Activated CD4-positive, alpha-beta memory T cell treated with anti-CD3 and anti-CD28 coated beads, Interleukin-2, amount 10 ng/mL, durations not matched to agents 7 days and 5 days (primary cell): Measurements from ENCODE around the gene STRADB. TPM values are rescaled to one million over a fixed set of nuclear protein-coding genes. Genes with fewer than 3 reads are reported as not detected.

Experiments used
- CTCF ChIA-PET: fragments of 350-600 bp; sonication (Branson Sonifier 250); formaldehyde crosslinking; loops from one replicate; lab custom pipeline; 2021; ENCODE audit warnings: antibody characterized with exemption, inconsistent platforms; lab: Charles Lee
- POLR2A ChIA-PET: fragments of 350-600 bp; sonication (Branson Sonifier 250); formaldehyde crosslinking; loops from one replicate; lab custom pipeline; 2021; ENCODE audit warnings: antibody characterized with exemption; lab: Charles Lee
- DNase-seq: peaks from one replicate; pipeline ENCODE4 v3.0.0-alpha.2; 2020
- H3K27ac Mint-ChIP-seq: one replicate; pipeline ENCODE4 v1.8.0; 2021; ENCODE audit warnings: mild to moderate bottlenecking, mixed read lengths
- H3K27me3 Mint-ChIP-seq: one replicate; pipeline ENCODE4 v1.8.0; 2021; ENCODE audit warnings: mixed read lengths
- H3K36me3 Mint-ChIP-seq: one replicate; pipeline ENCODE4 v1.8.0; 2021; ENCODE audit warnings: low read depth, mixed read lengths
- H3K4me1 Mint-ChIP-seq: one replicate; pipeline ENCODE4 v1.8.0; 2021; ENCODE audit warnings: mixed read lengths
- H3K4me3 Mint-ChIP-seq: one replicate; pipeline ENCODE4 v1.8.0; 2021; ENCODE audit warnings: mild to moderate bottlenecking, mixed read lengths
- H3K9me3 Mint-ChIP-seq: one replicate; pipeline ENCODE4 v1.8.0; 2021; ENCODE audit warnings: mixed read lengths
- total RNA-seq, 2 experiments: library from RNA; stranded (reverse); gene quantifications; one replicate each; pipeline ENCODE4 v1.2.3, GENCODE V29; 2021

STRADB gene
- total RNA-seq, 2 experiments from 2014 or later = 18.9 to 19.2 TPM

GRCh38 chr2:201523506-201523905 lies 72.0 kb downstream of the STRADB start:
- H3K4me1 Mint-ChIP-seq = peaks cover 5% of the 10 kb centered on the region
- H3K9me3 Mint-ChIP-seq = peaks cover 27% of the 10 kb centered on the region
- no peak overlapping the region for H3K4me3 Mint-ChIP-seq
- POLR2A ChIA-PET = no interaction called here
- H3K27me3 Mint-ChIP-seq = peaks cover 3% of the 10 kb centered on the region
- no peak overlapping the region for H3K27ac Mint-ChIP-seq
- CTCF ChIA-PET = no interaction called here
- H3K36me3 Mint-ChIP-seq = peaks cover 19% of the 10 kb centered on the region
- DNase-seq = no peak

Other genes starting within 250 kb of the STRADB start
- gene CASP8, start 191.2 kb upstream of the STRADB start, total RNA-seq = 100 to 1,000 TPM in 1 of 2 experiments, 10 to 100 TPM in 1; 99.8 to 102 TPM
- gene FLACC1, start 94.4 kb upstream of the STRADB start, total RNA-seq = 1 to 10 TPM; 2.7 to 3.1 TPM
- 10 to 100 TPM; 47.3 to 49.3 TPM for gene TRAK2, start 282 bp upstream of the STRADB start, total RNA-seq
- 10 to 100 TPM; 13.4 to 15.2 TPM for gene TMEM237, start 191.8 kb downstream of the STRADB start, total RNA-seq
- gene MPP4, start 246.9 kb downstream of the STRADB start, total RNA-seq = not detected